Effector memory CD4-positive, alpha-beta T cell (primary cell): ENCODE results near the gene SETBP1.

Experiments
- DNase-seq, 3 donors: peaks; one replicate each; pipeline ENCODE4 v3.0.0-alpha.2; 2020
- H3K27ac ChIP-seq: 2 replicates; pipeline ENCODE4 v1.7.0; 2013; ENCODE audit warnings: mild to moderate bottlenecking, low read length, moderate library complexity; ENCODE audit not compliant: insufficient read depth, poor library complexity, severe bottlenecking
- H3K27me3 ChIP-seq: replicated peaks from 2 replicates; pipeline ENCODE4 v1.7.0; 2013; ENCODE audit warnings: mild to moderate bottlenecking, low read length; ENCODE audit not compliant: insufficient read depth, control insufficient read depth, poor library complexity, severe bottlenecking
- H3K36me3 ChIP-seq: 2 replicates; pipeline ENCODE4 v1.7.0; 2013; ENCODE audit warnings: mild to moderate bottlenecking, low read length, moderate library complexity; ENCODE audit not compliant: control insufficient read depth, insufficient read depth
- H3K4me1 ChIP-seq: 2 replicates; pipeline ENCODE4 v1.7.0; 2013; ENCODE audit warnings: low read length, mild to moderate bottlenecking; ENCODE audit not compliant: control insufficient read depth, insufficient read depth, poor library complexity, severe bottlenecking
- H3K4me3 ChIP-seq: 2 replicates; pipeline ENCODE4 v1.7.0; 2013; ENCODE audit warnings: low read length, low read depth, mild to moderate bottlenecking; ENCODE audit not compliant: insufficient read depth, poor library complexity, severe bottlenecking
- H3K9me3 ChIP-seq: 2 replicates; pipeline ENCODE4 v1.7.0; 2013; ENCODE audit warnings: mild to moderate bottlenecking, low read length, moderate library complexity; ENCODE audit not compliant: control insufficient read depth

Gene SETBP1

DNA sequence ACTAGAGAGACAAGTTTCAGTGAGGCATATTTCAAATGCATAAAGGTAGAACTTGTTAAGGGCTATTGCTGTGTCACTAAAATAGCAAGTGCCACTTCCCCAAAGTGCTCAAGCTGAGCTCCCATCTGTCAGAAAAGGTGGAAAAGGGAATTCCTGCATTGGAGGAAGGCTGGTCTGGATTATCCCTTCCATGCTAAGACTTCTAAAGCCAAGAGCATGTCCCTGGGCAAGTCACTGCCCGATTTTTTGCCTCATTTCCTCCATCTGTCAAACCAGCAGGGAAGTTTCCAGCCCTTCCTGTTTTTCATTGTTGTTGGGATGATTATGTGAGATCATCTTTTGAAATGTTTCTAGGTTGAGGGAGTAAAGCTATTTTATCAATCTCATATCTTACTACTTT lies 175.5 kb downstream of the SETBP1 start:
- Histone ChIP-seq H3K27ac (no peak overlapping the region), H3K36me3 (no peaks in the 10 kb centered on the region), H3K4me1 (no peaks in the 10 kb centered on the region), H3K4me3 (no peak overlapping the region), H3K27me3 (no peaks in the 10 kb centered on the region), H3K9me3 (no peaks in the 10 kb centered on the region)
- no peak for DNase-seq

DNA sequence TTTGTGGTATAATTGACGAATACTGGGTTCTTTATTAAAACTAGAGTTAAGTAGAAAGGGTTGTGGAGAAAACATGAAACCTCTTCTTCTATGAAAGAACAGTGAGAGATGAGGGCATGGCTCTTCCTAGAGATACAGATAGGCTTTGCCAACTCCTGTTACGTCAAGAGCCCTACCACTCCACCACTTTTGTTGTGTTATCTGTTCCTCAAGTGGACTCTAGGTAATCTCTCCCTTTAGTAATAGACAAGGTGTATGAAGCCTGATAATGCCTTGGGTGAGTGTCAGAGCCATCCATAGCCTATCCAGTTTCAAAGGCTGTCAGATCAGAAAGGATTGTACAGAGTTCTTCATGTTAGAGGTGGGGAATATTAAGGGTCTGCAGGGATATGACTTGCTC lies 176.4 kb downstream of the SETBP1 start:
- no peak for DNase-seq
- Histone ChIP-seq H3K27me3 (no peaks in the 10 kb centered on the region), H3K36me3 (no peaks in the 10 kb centered on the region), H3K4me1 (no peaks in the 10 kb centered on the region), H3K4me3 (no peak overlapping the region), H3K9me3 (no peaks in the 10 kb centered on the region), H3K27ac (no peak overlapping the region)

DNA sequence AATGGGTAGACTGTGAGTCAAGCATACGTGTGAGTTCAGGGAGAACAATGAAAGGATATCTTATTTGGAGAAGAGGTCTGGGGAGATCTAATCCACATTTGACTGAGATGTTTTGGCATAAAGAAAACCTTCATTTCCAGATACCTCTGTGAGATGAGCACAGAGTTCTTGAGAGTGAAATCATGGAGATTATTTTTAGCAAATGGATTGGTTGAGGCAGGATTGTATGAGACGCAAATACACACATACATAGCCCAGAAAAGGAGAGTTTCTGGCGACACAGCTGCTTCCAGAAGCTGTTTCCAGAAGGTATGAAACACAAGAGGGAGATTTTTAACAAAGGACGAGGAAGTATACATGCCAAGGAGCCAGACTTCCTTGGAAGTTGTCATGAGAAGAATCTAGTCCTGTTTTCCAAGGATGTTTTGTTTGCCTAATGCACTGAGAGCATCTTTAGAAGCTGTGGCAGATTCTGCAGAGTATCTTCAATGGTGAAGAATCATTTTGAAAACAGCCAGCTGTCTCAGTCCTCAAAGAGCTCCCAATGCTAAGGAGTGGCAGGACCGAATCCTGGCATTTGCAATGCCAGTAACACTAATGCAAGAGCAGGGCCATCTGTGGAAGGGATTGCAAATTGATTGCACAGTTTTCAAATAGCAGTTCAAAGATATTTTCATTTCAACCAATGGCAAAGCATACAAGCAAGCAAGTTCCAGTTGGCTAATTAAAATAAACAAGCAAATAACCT lies 177.2 kb downstream of the SETBP1 start:
- H3K27ac ChIP-seq, result no peak overlapping the region
- no peak for DNase-seq

DNA sequence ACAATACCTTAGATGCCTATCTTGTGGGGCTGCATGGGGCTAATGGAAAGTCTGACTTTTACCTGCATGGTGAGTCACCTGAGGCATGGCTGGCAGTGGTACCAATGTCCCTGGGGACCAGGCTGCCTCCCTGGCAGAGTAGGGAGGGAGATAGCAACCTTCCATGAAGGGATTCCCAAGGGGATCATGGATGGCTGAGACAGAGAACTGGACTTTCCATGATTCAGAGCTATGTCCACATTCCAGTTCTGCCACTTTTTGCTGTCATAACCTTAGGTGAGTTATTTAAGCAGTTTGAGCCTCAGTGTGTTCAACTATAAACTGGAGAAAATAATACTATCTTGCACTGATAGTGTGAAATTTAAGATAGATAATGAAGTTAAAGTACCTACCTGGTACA lies 178.6 kb downstream of the SETBP1 start:
- Histone ChIP-seq H3K27ac (no peak overlapping the region), H3K4me1 (no peaks in the 10 kb centered on the region), H3K27me3 (no peaks in the 10 kb centered on the region), H3K36me3 (no peaks in the 10 kb centered on the region), H3K4me3 (no peak overlapping the region), H3K9me3 (no peaks in the 10 kb centered on the region)
- DNase-seq, result no peak

More for the DNA sequence above, 177.2 kb downstream of the SETBP1 start:
- no peaks in the 10 kb centered on the region for H3K4me1 ChIP-seq
- H3K27me3 ChIP-seq, result no peaks in the 10 kb centered on the region
- no peaks in the 10 kb centered on the region for H3K9me3 ChIP-seq
- no peaks in the 10 kb centered on the region for H3K36me3 ChIP-seq
- H3K4me3 ChIP-seq, result no peak overlapping the region

DNA sequence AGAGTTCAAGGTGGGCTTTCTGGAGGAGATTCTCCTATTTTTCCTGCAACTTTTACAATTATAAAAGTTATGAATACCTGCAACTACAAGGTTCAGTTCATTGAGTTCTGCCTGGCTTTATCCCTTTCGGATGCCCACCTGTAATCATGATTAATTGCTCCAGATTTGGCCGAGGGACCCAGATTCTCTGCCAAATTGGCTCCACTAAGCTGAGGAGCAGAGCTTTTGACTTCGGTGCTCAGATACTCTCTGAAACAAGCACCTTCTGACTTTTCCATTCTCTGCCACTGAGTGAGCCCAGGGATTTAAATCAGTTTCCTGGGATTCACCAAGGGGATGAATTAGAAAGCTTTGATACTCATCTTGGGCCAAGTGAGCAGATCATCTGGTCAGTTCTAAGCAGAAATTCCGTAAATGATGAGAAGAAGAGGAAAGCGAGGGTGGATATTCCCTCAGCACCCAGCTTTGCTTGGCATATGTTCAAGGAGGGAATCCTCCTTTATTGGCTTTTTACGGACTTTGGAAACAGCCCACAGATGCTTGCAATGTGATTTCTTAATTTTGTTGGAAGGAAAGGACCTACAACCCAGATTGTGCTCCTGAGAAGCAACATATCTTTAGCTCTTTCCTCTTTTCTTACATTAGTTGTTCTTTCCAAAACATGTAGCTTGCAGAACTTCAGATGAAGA lies 179.2 kb downstream of the SETBP1 start:
- H3K36me3 ChIP-seq, result no peaks in the 10 kb centered on the region
- no peaks in the 10 kb centered on the region for H3K9me3 ChIP-seq
- no peaks in the 10 kb centered on the region for H3K4me1 ChIP-seq
- H3K4me3 ChIP-seq, result no peak overlapping the region
- no peak for DNase-seq
- H3K27me3 ChIP-seq, result no peaks in the 10 kb centered on the region
- H3K27ac ChIP-seq, result no peak overlapping the region

DNA sequence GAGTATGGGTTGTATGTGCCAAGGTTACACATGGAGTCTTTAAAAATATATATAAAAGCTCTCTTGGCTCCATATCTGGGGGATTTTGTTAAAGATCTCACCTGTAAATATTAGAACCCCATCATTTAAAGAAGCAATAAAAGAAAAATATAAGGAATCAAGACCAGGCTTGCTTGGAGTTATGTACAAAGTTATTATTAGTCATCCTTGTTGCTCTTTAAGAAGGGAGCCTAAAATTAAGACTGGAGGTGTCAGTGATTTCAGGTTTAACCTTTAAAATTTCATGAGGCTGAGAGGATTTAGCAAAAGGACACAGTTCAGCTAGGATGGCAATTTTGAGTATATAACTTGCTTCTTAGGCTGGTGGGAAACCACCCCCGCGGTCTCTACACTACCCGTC lies 181.4 kb downstream of the SETBP1 start:
- no peak for DNase-seq
- no peaks in the 10 kb centered on the region for H3K27me3 ChIP-seq
- H3K27ac ChIP-seq, result no peak overlapping the region
- H3K4me1 ChIP-seq, result no peaks in the 10 kb centered on the region
- no peaks in the 10 kb centered on the region for H3K9me3 ChIP-seq
- H3K4me3 ChIP-seq, result no peak overlapping the region
- H3K36me3 ChIP-seq, result no peaks in the 10 kb centered on the region

DNA sequence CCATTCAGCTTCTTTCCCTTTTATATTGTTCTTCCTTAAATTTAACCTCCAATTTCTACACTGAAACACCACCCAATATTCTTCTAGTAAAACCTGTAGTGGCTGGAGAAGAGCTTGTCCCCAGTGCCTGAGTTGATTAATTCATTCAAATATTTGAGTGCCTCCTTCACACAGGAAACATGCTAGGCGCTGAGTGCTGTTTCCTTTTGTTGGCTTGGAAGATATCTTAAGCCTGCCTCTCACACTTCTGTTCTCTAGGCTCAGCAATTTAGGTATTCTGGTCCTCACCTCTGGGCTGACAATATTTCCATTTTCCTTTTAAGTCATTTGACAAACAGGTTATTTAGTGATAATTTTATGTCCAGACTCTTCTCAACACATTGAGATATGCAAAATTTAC lies 185.4 kb downstream of the SETBP1 start:
- H3K4me3 ChIP-seq, result no peak overlapping the region
- H3K4me1 ChIP-seq, result no peaks in the 10 kb centered on the region
- H3K27me3 ChIP-seq, result no peaks in the 10 kb centered on the region
- H3K9me3 ChIP-seq, result no peaks in the 10 kb centered on the region
- H3K27ac ChIP-seq, result no peak overlapping the region
- DNase-seq, result no peak
- H3K36me3 ChIP-seq, result no peaks in the 10 kb centered on the region

DNA sequence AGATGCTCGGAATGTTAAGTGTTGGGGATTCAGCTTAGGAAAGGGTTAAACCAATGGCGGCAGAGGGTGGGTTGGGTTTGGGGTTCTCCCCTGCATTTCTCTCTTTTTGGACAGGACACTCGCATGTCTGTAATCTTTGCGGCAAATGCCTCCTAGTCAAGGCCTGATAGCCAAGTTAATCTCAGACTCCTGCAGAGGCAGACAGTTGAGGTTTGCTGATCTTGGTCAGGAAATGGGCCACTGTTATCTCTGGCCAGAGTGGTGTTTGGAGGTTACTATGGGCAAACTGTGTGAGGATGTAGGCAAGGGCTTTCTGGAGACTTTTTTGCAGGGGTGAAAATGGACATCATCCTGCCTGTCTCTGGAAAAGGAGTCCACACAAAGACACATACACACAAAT lies 188.8 kb downstream of the SETBP1 start:
- Histone ChIP-seq H3K4me1 (no peaks in the 10 kb centered on the region), H3K9me3 (no peaks in the 10 kb centered on the region), H3K27me3 (no peaks in the 10 kb centered on the region), H3K4me3 (no peak overlapping the region), H3K36me3 (no peaks in the 10 kb centered on the region), H3K27ac (no peak overlapping the region)
- DNase-seq, result no peak

DNA sequence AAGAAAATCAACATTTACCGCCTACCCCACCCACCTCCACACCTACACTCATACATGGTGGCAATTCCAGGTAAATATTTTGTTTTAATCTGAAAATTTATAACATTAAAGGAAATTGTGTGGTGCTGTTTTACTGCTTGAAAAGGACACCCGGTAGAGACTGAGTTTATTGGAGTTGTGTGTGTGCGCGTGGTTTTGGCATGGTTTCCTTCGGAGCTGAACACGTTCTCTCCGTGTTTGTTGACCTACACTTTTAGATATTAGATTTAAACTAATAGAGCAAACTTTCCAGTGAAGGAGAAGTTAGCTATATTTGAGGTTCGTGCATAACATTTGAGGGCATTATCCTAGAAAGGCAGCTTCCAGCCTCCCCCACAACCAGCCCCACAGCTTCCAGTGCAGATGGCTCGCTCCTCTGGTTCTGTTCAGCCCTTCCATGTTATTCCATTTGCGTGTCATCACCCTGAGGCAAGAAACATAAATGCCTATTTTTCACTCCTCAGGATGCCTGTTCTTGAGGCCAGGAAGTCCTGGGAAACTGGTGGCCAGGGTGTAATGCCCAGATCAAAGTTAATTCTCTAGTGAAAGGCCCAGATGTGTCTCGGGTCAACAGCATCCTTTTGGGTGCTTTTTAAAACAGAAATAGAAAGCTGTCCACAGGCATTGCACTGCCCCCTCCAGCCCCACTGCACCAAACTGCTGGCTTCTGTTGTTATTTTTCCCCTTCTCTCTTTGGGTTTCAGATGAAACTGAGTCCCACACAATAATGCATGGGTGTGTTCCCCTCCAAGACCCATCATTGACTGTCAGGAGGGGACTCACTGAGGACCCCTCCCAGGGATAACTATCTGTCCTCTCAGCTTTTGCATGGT lies 190.2 kb downstream of the SETBP1 start:
- H3K4me3 ChIP-seq, result no peak overlapping the region
- H3K9me3 ChIP-seq, result no peaks in the 10 kb centered on the region
- no peak overlapping the region for H3K27ac ChIP-seq
- no peaks in the 10 kb centered on the region for H3K27me3 ChIP-seq
- H3K36me3 ChIP-seq, result no peaks in the 10 kb centered on the region
- no peaks in the 10 kb centered on the region for H3K4me1 ChIP-seq
- no peak for DNase-seq

DNA sequence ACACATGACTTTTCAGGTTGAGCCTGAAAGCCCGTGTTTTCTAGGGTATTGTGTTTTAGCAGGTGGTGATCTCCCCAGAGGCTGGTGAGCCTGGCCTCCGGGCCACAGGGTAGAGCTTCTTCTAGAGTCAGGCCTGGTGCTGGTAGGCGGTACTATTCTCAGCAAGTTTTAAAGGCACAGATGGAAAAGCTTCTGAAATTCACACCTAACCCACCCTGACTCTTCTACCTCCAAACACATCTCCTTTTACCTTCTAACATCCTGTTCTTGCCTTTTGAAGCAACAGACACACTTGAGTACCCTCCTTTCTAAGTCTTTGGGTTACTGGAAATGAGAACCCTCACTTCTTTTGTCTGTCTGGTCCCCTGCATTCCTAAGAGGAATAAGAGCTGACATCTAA lies 191.1 kb downstream of the SETBP1 start:
- Histone ChIP-seq H3K27me3 (no peaks in the 10 kb centered on the region), H3K9me3 (no peaks in the 10 kb centered on the region), H3K27ac (no peak overlapping the region), H3K4me1 (no peaks in the 10 kb centered on the region), H3K36me3 (no peaks in the 10 kb centered on the region), H3K4me3 (no peak overlapping the region)
- DNase-seq, result no peak
